HEK293 (cell line): ENCODE data around the gene GSTT4.
A peak's percentile ranks its signal among the peaks of the same experiment; 100 is the strongest.

Source experiments
- CTCF ChIA-PET: fragments of 350-600 bp; formaldehyde crosslinking; extraction: SDS; loops from one replicate; lab custom pipeline; 2021; ENCODE audit warnings: antibody characterized with exemption; lab: Yijun Ruan, JAX
- POLR2A ChIA-PET: fragments of 300-600 bp; formaldehyde crosslinking; extraction: SDS; loops from one replicate; lab custom pipeline; 2020; ENCODE audit warnings: antibody characterized with exemption, inconsistent platforms; lab: Yijun Ruan, JAX
- H3K27ac ChIP-seq: fragments of 200-500 bp; sonication (Bioruptor generic); 2 replicates; pipeline ENCODE4 v1.5.1; 2014; ENCODE audit warnings: low read depth, low read length, control low read depth, inconsistent platforms; ENCODE audit errors: extremely low read depth
- H3K36me3 ChIP-seq, 2 experiments: fragments of 200-500 bp in 1 of 2; sonication (Bioruptor generic) in 1 of 2; 1 replicate in 1 of 2; 2 replicates in 1 of 2; pipeline ENCODE4 v1.5.1; 2014 to 2017; ENCODE audit warnings: inconsistent platforms in 2 of 2, low read length in 2 of 2; ENCODE audit not compliant: control insufficient read depth in 2 of 2, insufficient read depth in 1 of 2
- H3K4me1 ChIP-seq: fragments of 200-500 bp; sonication (Bioruptor generic); 2 replicates; pipeline ENCODE4 v1.5.1; 2014; ENCODE audit warnings: mild to moderate bottlenecking, low read length, inconsistent platforms; ENCODE audit not compliant: control insufficient read depth, insufficient read depth
- H3K4me3 ChIP-seq: 2 replicates; pipeline ENCODE4 v1.5.1; 2011; ENCODE audit warnings: low read depth, mild to moderate bottlenecking, control low read depth, low read length, moderate library complexity
- H3K9me3 ChIP-seq: fragments of 200-500 bp; sonication (Bioruptor generic); 2 replicates; pipeline ENCODE4 v1.5.1; 2014; ENCODE audit warnings: low read depth, low read length, inconsistent platforms; ENCODE audit not compliant: control insufficient read depth, insufficient read depth
- GLIS1 ChIP-seq: fragments of 450-650 bp; formaldehyde crosslinking; IDR thresholded peaks from 2 replicates; pipeline ENCODE4 v1.5.1; 2016; ENCODE audit warnings: missing biosample characterization, missing genetic modification characterization
- IKZF3 ChIP-seq: fragments of 450-650 bp; IDR thresholded peaks from 2 replicates; pipeline ENCODE4 v1.5.0; 2018; ENCODE audit warnings: missing biosample characterization, mild to moderate bottlenecking, missing genetic modification characterization, moderate library complexity
- KLF1 ChIP-seq: fragments of 450-650 bp; formaldehyde crosslinking; IDR thresholded peaks from 2 replicates; pipeline ENCODE4 v1.5.1; 2016; ENCODE audit warnings: missing biosample characterization, missing genetic modification characterization
- KLF9 ChIP-seq: fragments of 450-650 bp; formaldehyde crosslinking; IDR thresholded peaks from 2 replicates; pipeline ENCODE4 v1.5.1; 2016; ENCODE audit warnings: missing biosample characterization, missing genetic modification characterization, low read depth
- SCRT2 ChIP-seq: fragments of 450-650 bp; formaldehyde crosslinking; IDR thresholded peaks from 2 replicates; pipeline ENCODE4 v1.5.1; 2016; ENCODE audit warnings: missing biosample characterization, missing genetic modification characterization
- TCF7L2 ChIP-seq: IDR thresholded peaks from 2 replicates; pipeline ENCODE4 v1.6.1; 2011; ENCODE audit warnings: low read depth, mild to moderate bottlenecking, inconsistent platforms, low read length, moderate library complexity, borderline replicate concordance
- ZBTB48 ChIP-seq: fragments of 450-650 bp; formaldehyde crosslinking; IDR thresholded peaks from 2 replicates; pipeline ENCODE4 v1.5.1; 2016; ENCODE audit warnings: missing biosample characterization, missing genetic modification characterization
- ZIC2 ChIP-seq: fragments of 450-650 bp; formaldehyde crosslinking; IDR thresholded peaks from 2 replicates; pipeline ENCODE4 v1.5.1; 2016; ENCODE audit warnings: missing biosample characterization, missing genetic modification characterization
- ZNF112 ChIP-seq: fragments of 450-650 bp; formaldehyde crosslinking; IDR thresholded peaks from 2 replicates; pipeline ENCODE4 v1.5.0; 2017; ENCODE audit warnings: missing biosample characterization, missing genetic modification characterization
- ZNF184 ChIP-seq: fragments of 450-650 bp; IDR thresholded peaks from 2 replicates; pipeline ENCODE4 v1.5.1; 2018; ENCODE audit warnings: missing biosample characterization, mild to moderate bottlenecking, missing genetic modification characterization
- ZNF248 ChIP-seq: fragments of 450-650 bp; formaldehyde crosslinking; IDR thresholded peaks from 2 replicates; pipeline ENCODE4 v1.5.1; 2017; ENCODE audit warnings: missing biosample characterization, missing genetic modification characterization
- ZNF362 ChIP-seq: fragments of 450-650 bp; formaldehyde crosslinking; IDR thresholded peaks from 2 replicates; pipeline ENCODE4 v1.5.1; 2016; ENCODE audit warnings: missing biosample characterization, missing genetic modification characterization
- ZNF501 ChIP-seq: fragments of 450-650 bp; formaldehyde crosslinking; IDR thresholded peaks from 2 replicates; pipeline ENCODE4 v1.5.1; 2016; ENCODE audit warnings: missing biosample characterization, missing genetic modification characterization
- ZNF654 ChIP-seq: fragments of 450-650 bp; formaldehyde crosslinking; IDR thresholded peaks from 2 replicates; pipeline ENCODE4 v1.5.1; 2016; ENCODE audit warnings: low read depth, missing biosample characterization, missing genetic modification characterization
- ZNF792 ChIP-seq: fragments of 450-650 bp; formaldehyde crosslinking; IDR thresholded peaks from 2 replicates; pipeline ENCODE4 v1.5.1; 2016; ENCODE audit warnings: missing biosample characterization, missing genetic modification characterization
- ZNF837 ChIP-seq: fragments of 450-650 bp; formaldehyde crosslinking; IDR thresholded peaks from 2 replicates; pipeline ENCODE4 v1.5.1; 2016; ENCODE audit warnings: missing biosample characterization, missing genetic modification characterization
- TF ChIP-seq, protein P1 (sequence below): fragments of 450-650 bp; formaldehyde crosslinking; IDR thresholded peaks from 2 replicates; pipeline ENCODE4 v1.5.1; 2016; ENCODE audit warnings: missing biosample characterization, missing genetic modification characterization, borderline replicate concordance
- TF ChIP-seq, protein P2 (sequence below): fragments of 450-650 bp; formaldehyde crosslinking; IDR thresholded peaks from 2 replicates; pipeline ENCODE4 v1.5.1; 2016; ENCODE audit warnings: missing biosample characterization, missing genetic modification characterization
- TF ChIP-seq, protein P3 (sequence below): fragments of 450-650 bp; formaldehyde crosslinking; IDR thresholded peaks from 2 replicates; pipeline ENCODE4 v1.5.1; 2016; ENCODE audit warnings: missing biosample characterization, missing genetic modification characterization

The GSTT4 gene

GRCh38 chr22:24049978-24050377 lies 44.7 kb upstream of the GSTT4 start:
- POLR2A ChIA-PET: interaction anchor here (0.6 kb wide), 1 partner anchor 958 kb away, joined by 9 read pairs; no protein-coding TSS in a partner anchor
- Histone ChIP-seq H3K36me3 (peaks cover 21 to 89% of the 10 kb centered on the region in 2 experiments), H3K4me1 (no peaks in the 10 kb centered on the region)

DNA sequence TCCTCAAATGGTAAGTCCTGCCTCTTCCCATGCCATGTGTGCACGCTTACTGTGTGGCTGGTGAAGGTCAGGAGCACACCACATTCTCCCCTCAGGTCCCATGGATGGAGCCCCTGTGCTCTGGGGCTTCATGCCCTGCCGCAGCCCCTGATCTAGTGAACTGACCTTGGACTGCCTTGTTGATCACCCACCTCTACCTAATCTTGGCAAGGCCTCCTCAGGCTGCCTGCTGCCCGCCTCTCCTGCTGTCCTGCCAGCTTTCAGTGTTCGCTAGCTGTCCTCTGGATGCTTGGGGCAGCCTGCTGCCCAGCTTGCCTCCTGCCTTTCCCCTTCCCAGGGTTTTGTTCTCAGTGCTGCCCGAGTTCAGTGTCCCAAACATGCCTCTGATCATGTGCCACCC lies 44.0 kb upstream of the GSTT4 start:
- Histone ChIP-seq H3K36me3 (peaks cover 28 to 87% of the 10 kb centered on the region in 2 experiments), H3K4me3 (no peak overlapping the region), H3K9me3 (no peaks in the 10 kb centered on the region), H3K4me1 (no peaks in the 10 kb centered on the region), H3K27ac (no peak overlapping the region)
- POLR2A ChIA-PET: interaction anchor here (0.6 kb wide), 1 partner anchor 959 kb away, joined by 9 read pairs; no protein-coding TSS in a partner anchor
- TF ChIP-seq ZNF654 (tag by site-specific recombination) (no peak), ZIC2 (tag by site-specific recombination) (no peak), ZBTB48 (tag by site-specific recombination) (no peak), IKZF3 (tag by site-specific recombination) (no peak), GLIS1 (tag by site-specific recombination) (no peak), ZNF837 (tag by site-specific recombination) (no peak), ZNF362 (tag by site-specific recombination) (no peak), ZNF501 (no peak), ZNF792 (tag by site-specific recombination) (no peak), KLF1 (tag by site-specific recombination) (no peak), ZNF112 (tag by site-specific recombination) (no peak), TCF7L2 (no peak), ZNF248 (no peak), KLF9 (tag by site-specific recombination) (no peak)
- TF ChIP-seq, protein P1, sequence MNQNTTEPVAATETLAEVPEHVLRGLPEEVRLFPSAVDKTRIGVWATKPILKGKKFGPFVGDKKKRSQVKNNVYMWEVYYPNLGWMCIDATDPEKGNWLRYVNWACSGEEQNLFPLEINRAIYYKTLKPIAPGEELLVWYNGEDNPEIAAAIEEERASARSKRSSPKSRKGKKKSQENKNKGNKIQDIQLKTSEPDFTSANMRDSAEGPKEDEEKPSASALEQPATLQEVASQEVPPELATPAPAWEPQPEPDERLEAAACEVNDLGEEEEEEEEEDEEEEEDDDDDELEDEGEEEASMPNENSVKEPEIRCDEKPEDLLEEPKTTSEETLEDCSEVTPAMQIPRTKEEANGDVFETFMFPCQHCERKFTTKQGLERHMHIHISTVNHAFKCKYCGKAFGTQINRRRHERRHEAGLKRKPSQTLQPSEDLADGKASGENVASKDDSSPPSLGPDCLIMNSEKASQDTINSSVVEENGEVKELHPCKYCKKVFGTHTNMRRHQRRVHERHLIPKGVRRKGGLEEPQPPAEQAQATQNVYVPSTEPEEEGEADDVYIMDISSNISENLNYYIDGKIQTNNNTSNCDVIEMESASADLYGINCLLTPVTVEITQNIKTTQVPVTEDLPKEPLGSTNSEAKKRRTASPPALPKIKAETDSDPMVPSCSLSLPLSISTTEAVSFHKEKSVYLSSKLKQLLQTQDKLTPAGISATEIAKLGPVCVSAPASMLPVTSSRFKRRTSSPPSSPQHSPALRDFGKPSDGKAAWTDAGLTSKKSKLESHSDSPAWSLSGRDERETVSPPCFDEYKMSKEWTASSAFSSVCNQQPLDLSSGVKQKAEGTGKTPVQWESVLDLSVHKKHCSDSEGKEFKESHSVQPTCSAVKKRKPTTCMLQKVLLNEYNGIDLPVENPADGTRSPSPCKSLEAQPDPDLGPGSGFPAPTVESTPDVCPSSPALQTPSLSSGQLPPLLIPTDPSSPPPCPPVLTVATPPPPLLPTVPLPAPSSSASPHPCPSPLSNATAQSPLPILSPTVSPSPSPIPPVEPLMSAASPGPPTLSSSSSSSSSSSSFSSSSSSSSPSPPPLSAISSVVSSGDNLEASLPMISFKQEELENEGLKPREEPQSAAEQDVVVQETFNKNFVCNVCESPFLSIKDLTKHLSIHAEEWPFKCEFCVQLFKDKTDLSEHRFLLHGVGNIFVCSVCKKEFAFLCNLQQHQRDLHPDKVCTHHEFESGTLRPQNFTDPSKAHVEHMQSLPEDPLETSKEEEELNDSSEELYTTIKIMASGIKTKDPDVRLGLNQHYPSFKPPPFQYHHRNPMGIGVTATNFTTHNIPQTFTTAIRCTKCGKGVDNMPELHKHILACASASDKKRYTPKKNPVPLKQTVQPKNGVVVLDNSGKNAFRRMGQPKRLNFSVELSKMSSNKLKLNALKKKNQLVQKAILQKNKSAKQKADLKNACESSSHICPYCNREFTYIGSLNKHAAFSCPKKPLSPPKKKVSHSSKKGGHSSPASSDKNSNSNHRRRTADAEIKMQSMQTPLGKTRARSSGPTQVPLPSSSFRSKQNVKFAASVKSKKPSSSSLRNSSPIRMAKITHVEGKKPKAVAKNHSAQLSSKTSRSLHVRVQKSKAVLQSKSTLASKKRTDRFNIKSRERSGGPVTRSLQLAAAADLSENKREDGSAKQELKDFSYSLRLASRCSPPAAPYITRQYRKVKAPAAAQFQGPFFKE (tag by site-specific recombination): no peak
- TF ChIP-seq, protein P2, sequence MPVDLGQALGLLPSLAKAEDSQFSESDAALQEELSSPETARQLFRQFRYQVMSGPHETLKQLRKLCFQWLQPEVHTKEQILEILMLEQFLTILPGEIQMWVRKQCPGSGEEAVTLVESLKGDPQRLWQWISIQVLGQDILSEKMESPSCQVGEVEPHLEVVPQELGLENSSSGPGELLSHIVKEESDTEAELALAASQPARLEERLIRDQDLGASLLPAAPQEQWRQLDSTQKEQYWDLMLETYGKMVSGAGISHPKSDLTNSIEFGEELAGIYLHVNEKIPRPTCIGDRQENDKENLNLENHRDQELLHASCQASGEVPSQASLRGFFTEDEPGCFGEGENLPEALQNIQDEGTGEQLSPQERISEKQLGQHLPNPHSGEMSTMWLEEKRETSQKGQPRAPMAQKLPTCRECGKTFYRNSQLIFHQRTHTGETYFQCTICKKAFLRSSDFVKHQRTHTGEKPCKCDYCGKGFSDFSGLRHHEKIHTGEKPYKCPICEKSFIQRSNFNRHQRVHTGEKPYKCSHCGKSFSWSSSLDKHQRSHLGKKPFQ (tag by site-specific recombination): no peak
- TF ChIP-seq, protein P3, sequence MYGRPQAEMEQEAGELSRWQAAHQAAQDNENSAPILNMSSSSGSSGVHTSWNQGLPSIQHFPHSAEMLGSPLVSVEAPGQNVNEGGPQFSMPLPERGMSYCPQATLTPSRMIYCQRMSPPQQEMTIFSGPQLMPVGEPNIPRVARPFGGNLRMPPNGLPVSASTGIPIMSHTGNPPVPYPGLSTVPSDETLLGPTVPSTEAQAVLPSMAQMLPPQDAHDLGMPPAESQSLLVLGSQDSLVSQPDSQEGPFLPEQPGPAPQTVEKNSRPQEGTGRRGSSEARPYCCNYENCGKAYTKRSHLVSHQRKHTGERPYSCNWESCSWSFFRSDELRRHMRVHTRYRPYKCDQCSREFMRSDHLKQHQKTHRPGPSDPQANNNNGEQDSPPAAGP (tag by site-specific recombination): no peak
- CTCF ChIA-PET: no interaction called here

More at GRCh38 chr22:24049978-24050377, 44.7 kb upstream of the GSTT4 start:
- Histone ChIP-seq H3K4me3 (no peak overlapping the region), H3K27ac (no peak overlapping the region), H3K9me3 (no peaks in the 10 kb centered on the region)
- TF ChIP-seq SCRT2: 0 out of 2 replicates have a peak, but pooled peaks have one; percentile 12
- no peak for TF ChIP-seq ZNF184
- CTCF ChIA-PET: interaction anchor here (0.6 kb wide), 1 partner anchor 172 kb away, joined by 4 read pairs; no protein-coding TSS in a partner anchor
